SU-DHL-6 (cell line): Measurements from ENCODE around the gene GAL3ST1.

Source experiments
- CTCF ChIP-seq: fragments of 200-600 bp; sonication (generic); IDR thresholded peaks from one replicate; pipeline ENCODE4 v1.5.1; 2017; ENCODE audit warnings: antibody characterized with exemption, mild to moderate bottlenecking, low read length, moderate library complexity; ENCODE audit not compliant: insufficient read depth, poor library complexity, severe bottlenecking
- EZH2phosphoT487 ChIP-seq: fragments of 200-600 bp; sonication (generic), shearing (Covaris generic); conservative IDR thresholded peaks from 2 replicates; pipeline ENCODE4 v1.6.1; 2018; ENCODE audit warnings: mild to moderate bottlenecking, antibody characterized with exemption, low read length, moderate library complexity, mixed read lengths

- TF ChIP-seq CTCF (no peak), EZH2phosphoT487 (no peak)
Observed at GRCh38 chr22:30535182-30535581, 39.3 kb downstream of the GAL3ST1 start.
